ENCODE measurements around the gene CCDC112. TPM values are rescaled to one million over a fixed set of nuclear protein-coding genes. Genes with fewer than 3 reads are reported as not detected.

The CCDC112 gene
- total and polyA plus RNA-seq, 9 of the 15 experiments (the other 6 are each of a cell fraction or from before 2014, with no cell fraction given) = 3.3 to 15.3 (median 7.4) TPM

GRCh38 chr5:115321309-115321708 is 24.9 kb upstream of the CCDC112 start:
- BruUV-seq (replicated peaks) = no TSS peak
- in situ Hi-C loops (cut with MboI) = no loop called here

GRCh38 chr5:115320515-115320914 is 24.1 kb upstream of the CCDC112 start:
- POLR2A ChIA-PET = no interaction called here
- ATAC-seq (no peak), DNase-seq (ENCODE audit: extremely low read depth in 1 of 4, low spot score in 3 of 4) (no peak), FAIRE-seq (no peak)
- Histone ChIP-seq H3K4me1 (replicated peaks in 1 of 2; ENCODE audit: control insufficient read depth in 2 of 2, insufficient read depth in 2 of 2, low read length in 2 of 2) (no peaks in the 10 kb centered on the region), H3K27ac (ENCODE audit: extremely low read depth, low read depth, low read length) (no peak overlapping the region), H3K9ac (ENCODE audit: insufficient read depth in 1 of 2, low read depth in 2 of 2, low read length in 2 of 2) (no peak overlapping the region), H3K27me3 (ENCODE audit: control insufficient read depth in 2 of 2, insufficient read depth in 2 of 2, low read length in 2 of 2) (no peaks in the 10 kb centered on the region; a peak in 1 of 5 replicates), H4K20me1 (replicated peaks; ENCODE audit: control insufficient read depth, insufficient read depth, low read length) (no peaks in the 10 kb centered on the region), H3K4me2 (ENCODE audit: insufficient read depth, low read length) (no peak overlapping the region), H3K9me3 (replicated peaks; ENCODE audit: control insufficient read depth, insufficient read depth, low read depth, low read length) (no peaks in the 10 kb centered on the region), H3K4me3 (no peak overlapping the region), H3K9me1 (ENCODE audit: control insufficient read depth, insufficient read depth, low read length) (no peaks in the 10 kb centered on the region), H3K36me3 (ENCODE audit: control insufficient read depth, insufficient read depth, low read length) (no peaks in the 10 kb centered on the region), H2AFZ (ENCODE audit: low read depth, low read length) (no peak overlapping the region), H3K79me2 (ENCODE audit: control insufficient read depth, insufficient read depth, low read length) (no peaks in the 10 kb centered on the region)
- WGBS (ENCODE audit: insufficient coverage, low coverage, missing lambda C conversion rate) = 6% methylated on average over 1 of the region's 1 CpG
- intact Hi-C loops (cut with micrococcal nuclease) = no loop called here
- in situ Hi-C loops (cut with MboI) = no loop called here
- CTCF ChIA-PET (ENCODE audit: low intra/inter-chr PET ratio) = no interaction called here
- BruUV-seq (replicated peaks) = no TSS peak
- TF ChIP-seq GATAD2A (IDR thresholded peaks at IDR 0.05) = no peak
- TF ChIP-seq CBX3 (IDR thresholded peaks at IDR 0.05; ENCODE audit: borderline replicate concordance in 1 of 2, low read length in 2 of 2) = no peak
- no peak for TF ChIP-seq ZFP36 (IDR thresholded peaks at IDR 0.05; ENCODE audit: low read depth, low read length, partially characterized antibody)
- TF ChIP-seq MAZ (CRISPR knock-in tag; conservative IDR thresholded peaks at IDR 0.05 in 1 of 2, IDR thresholded peaks at IDR 0.05 in 1 of 2) = no peak
- TF ChIP-seq NFRKB (IDR thresholded peaks at IDR 0.05; ENCODE audit: low read depth) = no peak
- TF ChIP-seq, protein P1, sequence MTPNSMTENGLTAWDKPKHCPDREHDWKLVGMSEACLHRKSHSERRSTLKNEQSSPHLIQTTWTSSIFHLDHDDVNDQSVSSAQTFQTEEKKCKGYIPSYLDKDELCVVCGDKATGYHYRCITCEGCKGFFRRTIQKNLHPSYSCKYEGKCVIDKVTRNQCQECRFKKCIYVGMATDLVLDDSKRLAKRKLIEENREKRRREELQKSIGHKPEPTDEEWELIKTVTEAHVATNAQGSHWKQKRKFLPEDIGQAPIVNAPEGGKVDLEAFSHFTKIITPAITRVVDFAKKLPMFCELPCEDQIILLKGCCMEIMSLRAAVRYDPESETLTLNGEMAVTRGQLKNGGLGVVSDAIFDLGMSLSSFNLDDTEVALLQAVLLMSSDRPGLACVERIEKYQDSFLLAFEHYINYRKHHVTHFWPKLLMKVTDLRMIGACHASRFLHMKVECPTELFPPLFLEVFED (CRISPR knock-in tag; conservative IDR thresholded peaks at IDR 0.05) = no peak
- no peak for TF ChIP-seq MECOM (CRISPR knock-in tag; IDR thresholded peaks at IDR 0.05)
- TF ChIP-seq ARHGAP35 (IDR thresholded peaks at IDR 0.05; ENCODE audit: partially characterized antibody) = no peak
- no peak for TF ChIP-seq GABPB1 (CRISPR knock-in tag; IDR thresholded peaks at IDR 0.05)
- no peak for TF ChIP-seq HBP1 (CRISPR knock-in tag; IDR thresholded peaks at IDR 0.05)
- no peak for TF ChIP-seq MAFK (IDR thresholded peaks at IDR 0.05; ENCODE audit: low read length)

More at GRCh38 chr5:115321309-115321708, 24.9 kb upstream of the CCDC112 start:
- Histone ChIP-seq H3K4me3 (no peak overlapping the region), H3K9me1 (ENCODE audit: control insufficient read depth, insufficient read depth, low read length) (no peaks in the 10 kb centered on the region), H3K4me1 (replicated peaks in 1 of 2; ENCODE audit: control insufficient read depth in 2 of 2, insufficient read depth in 2 of 2, low read length in 2 of 2) (no peaks in the 10 kb centered on the region), H2AFZ (ENCODE audit: low read depth, low read length) (no peak overlapping the region), H3K4me2 (ENCODE audit: insufficient read depth, low read length) (no peak overlapping the region), H3K9ac (ENCODE audit: insufficient read depth in 1 of 2, low read depth in 2 of 2, low read length in 2 of 2) (no peak overlapping the region), H3K27me3 (ENCODE audit: control insufficient read depth in 2 of 2, insufficient read depth in 2 of 2, low read length in 2 of 2) (no peaks in the 10 kb centered on the region; a peak in 1 of 5 replicates), H3K79me2 (ENCODE audit: control insufficient read depth, insufficient read depth, low read length) (no peaks in the 10 kb centered on the region), H4K20me1 (replicated peaks; ENCODE audit: control insufficient read depth, insufficient read depth, low read length) (no peaks in the 10 kb centered on the region), H3K27ac (ENCODE audit: extremely low read depth, low read depth, low read length) (no peak overlapping the region), H3K9me3 (replicated peaks; ENCODE audit: control insufficient read depth, insufficient read depth, low read depth, low read length) (no peaks in the 10 kb centered on the region), H3K36me3 (ENCODE audit: control insufficient read depth, insufficient read depth, low read length) (no peaks in the 10 kb centered on the region)
- TF ChIP-seq BRF1 (IDR thresholded peaks at IDR 0.05; ENCODE audit: borderline replicate concordance, extremely low read depth, insufficient read length) (no peak), IRF9 (tag; IDR thresholded peaks at IDR 0.05) (no peak), FOSL1 (tag; conservative IDR thresholded peaks at IDR 0.05) (peak; percentile 76), ZNF134 (CRISPR knock-in tag; conservative IDR thresholded peaks at IDR 0.05) (no peak)
- intact Hi-C loops (cut with micrococcal nuclease) = no loop called here
- WGBS (ENCODE audit: insufficient coverage, low coverage, missing lambda C conversion rate) = 5% methylated on average over 3 of the region's 3 CpGs
- POLR2A ChIA-PET = no interaction called here
- FAIRE-seq = no peak
- ATAC-seq = no peak
- CTCF ChIA-PET (ENCODE audit: low intra/inter-chr PET ratio) = no interaction called here
- no peak for DNase-seq (ENCODE audit: extremely low read depth in 1 of 4, low spot score in 3 of 4)

All from K562 (cell line).